GM12801 (cell line): Measurements from ENCODE around the gene FXYD1.

ENCODE experiments used
- TF ChIP-seq, protein P1 (sequence below): IDR thresholded peaks from one replicate; pipeline ENCODE4 v1.5.1; 2011; ENCODE audit warnings: control low read depth; ENCODE audit not compliant: insufficient read length; ENCODE audit errors: extremely low read depth

Gene FXYD1

DNA sequence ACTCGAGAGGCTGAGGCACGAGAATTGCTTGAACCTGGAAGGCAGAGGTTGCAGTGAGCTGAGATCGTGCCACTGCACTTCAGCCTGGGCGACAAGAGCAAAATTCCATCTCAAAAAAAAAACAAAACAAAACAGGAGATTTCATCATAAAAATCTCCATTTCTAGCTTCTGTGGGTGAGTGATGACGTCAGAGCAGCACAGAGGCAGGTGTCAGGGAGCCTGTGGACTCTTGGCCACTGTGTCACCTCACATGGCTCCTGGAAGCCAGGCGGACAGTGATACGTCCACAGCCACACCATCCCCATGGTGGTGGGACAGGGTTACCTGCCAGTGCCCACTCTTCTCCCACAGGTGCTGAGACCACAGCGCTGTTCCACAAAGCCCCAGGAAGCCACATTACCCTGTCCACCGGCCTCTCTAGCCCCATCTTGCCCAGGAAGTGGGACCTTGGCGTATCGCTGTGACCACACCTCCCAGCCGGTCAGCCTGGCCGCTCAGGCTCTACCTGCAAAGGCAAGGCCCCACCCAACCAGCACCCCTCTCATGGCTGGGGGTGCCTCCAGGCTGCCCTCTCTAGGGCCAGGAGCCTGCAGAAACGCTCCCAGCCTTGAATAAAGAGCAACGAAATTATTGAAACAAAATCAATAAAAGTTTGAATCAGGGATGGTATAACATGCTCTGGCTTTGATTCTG, 25.5 kb upstream of the FXYD1 start:
- TF ChIP-seq, protein P1, sequence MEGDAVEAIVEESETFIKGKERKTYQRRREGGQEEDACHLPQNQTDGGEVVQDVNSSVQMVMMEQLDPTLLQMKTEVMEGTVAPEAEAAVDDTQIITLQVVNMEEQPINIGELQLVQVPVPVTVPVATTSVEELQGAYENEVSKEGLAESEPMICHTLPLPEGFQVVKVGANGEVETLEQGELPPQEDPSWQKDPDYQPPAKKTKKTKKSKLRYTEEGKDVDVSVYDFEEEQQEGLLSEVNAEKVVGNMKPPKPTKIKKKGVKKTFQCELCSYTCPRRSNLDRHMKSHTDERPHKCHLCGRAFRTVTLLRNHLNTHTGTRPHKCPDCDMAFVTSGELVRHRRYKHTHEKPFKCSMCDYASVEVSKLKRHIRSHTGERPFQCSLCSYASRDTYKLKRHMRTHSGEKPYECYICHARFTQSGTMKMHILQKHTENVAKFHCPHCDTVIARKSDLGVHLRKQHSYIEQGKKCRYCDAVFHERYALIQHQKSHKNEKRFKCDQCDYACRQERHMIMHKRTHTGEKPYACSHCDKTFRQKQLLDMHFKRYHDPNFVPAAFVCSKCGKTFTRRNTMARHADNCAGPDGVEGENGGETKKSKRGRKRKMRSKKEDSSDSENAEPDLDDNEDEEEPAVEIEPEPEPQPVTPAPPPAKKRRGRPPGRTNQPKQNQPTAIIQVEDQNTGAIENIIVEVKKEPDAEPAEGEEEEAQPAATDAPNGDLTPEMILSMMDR = no peak

DNA sequence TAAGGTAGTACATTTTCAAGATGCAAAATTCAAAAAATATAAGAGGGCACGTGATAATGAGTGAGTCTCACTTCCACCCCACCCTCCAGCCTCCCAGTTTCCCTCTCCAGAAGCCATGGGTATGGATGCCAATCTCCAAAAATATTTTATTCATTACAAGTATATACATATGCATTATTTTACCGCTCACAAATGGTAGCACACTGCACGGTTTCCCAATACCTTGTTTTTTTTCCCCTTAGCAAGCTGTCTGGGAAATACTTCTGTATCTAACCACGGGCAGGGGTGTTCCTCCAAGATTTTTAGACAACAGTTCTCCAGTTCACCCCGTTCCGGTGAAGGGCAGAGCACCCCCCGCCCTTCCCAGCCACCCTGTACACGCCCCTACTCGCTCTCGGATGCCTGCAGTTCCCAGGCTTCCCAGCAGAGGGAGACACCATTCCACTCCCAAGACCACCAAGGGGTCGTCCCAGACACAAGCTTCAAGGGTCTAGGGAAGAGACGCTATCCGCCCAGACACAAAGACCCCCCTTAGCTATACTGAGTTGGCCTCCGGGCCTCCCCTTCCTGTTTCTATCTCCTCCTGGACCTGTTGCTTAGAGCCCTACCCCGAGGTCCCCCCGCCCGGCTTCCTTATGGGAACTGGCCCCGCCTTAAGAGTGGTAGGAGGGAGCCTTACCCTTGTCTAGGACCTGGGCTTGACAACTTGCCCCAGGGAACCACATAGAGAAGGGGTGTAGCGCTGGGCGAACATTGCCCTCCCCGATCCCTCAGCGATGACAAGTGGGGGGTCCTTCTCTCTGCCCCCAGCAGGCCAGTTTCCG, 24.1 kb upstream of the FXYD1 start:
- TF ChIP-seq, protein P1 = no peak

GRCh38 chr19:35115177-35115951, 23.3 kb upstream of the FXYD1 start, which contains the start of gene FXYD3:
Gene FXYD3, plus strand, starts transcription at chr19:35115823. Its CDS starts 3,554 bp downstream, at chr19:35119377.
- TF ChIP-seq, protein P1 = no peak

DNA sequence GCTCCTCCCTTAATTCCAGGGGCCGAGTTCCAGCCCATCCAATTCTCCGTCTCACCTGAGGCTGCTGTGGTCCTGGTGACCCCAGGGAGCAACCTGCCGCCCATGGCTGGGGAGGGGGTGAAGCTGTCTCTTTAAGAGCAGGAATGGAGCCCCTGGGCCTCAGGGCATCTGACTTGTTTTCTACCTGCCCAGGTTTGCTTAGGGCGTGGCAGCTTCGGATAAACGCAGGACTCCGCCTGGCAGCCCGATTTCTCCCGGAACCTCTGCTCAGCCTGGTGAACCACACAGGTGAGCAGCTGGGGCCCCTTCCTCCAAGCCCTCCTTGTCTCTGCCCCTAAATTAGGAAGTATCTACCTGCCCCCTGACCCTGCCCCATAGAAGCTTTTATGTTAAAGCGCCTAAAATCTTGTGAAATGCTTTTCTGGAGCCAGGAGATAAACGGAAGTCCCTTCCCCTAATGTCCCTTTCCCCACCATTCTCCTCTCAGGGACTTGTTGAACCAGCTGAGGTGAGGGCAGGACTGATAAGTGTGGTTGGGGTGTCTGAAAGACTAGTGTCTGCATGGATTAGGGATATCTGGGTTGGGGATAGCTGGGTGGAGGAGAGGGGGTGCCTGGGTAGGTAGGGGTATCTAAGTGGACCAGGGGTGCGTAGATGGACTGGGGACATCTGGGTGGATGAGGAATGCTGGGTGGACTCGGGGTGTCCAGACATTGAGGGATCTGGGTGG, 22.4 kb upstream of the FXYD1 start:
- TF ChIP-seq, protein P1 = no peak

- TF ChIP-seq, protein P1 = no peak
Measured at GRCh38 chr19:35117116-35117515, 21.5 kb upstream of the FXYD1 start.

DNA sequence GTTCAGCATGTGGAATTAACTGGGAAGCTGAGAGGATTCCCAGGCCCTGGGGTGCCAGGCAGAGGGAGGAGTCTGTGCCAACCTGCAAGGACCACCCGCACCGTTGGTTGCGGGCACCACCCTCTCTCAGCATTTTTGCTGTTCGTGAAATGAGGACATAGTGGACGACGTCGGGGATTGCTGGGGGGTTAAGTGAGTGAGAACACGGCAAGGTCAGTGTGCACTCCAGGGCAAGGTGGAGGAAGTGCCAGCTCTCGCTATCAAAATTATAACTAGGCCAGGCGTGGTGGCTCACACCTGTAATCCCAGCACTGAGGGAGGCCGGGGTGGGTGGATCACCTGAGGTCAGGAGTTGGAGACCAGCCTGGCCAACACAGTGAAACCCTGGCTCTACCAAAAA, 20.8 kb upstream of the FXYD1 start:
- TF ChIP-seq, protein P1 = no peak
